AG04450 (cell line): Measurements from ENCODE around the gene RPL37A. TPM values are rescaled to one million over a fixed set of nuclear protein-coding genes. Genes with fewer than 3 reads are reported as not detected.
A peak's percentile ranks its signal among the peaks of the same experiment; 100 is the strongest.

Source experiments
- CTCF ChIA-PET: fragments of 300-600, 350-600 bp; formaldehyde crosslinking; extraction: SDS; loops from one replicate; lab custom pipeline; 2022; ENCODE audit warnings: antibody characterized with exemption, inconsistent platforms; lab: Charles Lee
- POLR2A ChIA-PET: fragments of 350-600 bp; formaldehyde crosslinking; extraction: SDS; loops from one replicate; lab custom pipeline; 2021; ENCODE audit warnings: antibody characterized with exemption, inconsistent platforms; lab: Yijun Ruan, JAX
- DNase-seq: peaks from one replicate; pipeline ENCODE4 v3.0.0-alpha.2; 2011; ENCODE audit warnings: low read depth, low spot score
- H3K27ac ChIP-seq: one replicate; pipeline ENCODE4 v1.5.1; 2012; ENCODE audit warnings: low read depth, low read length, control low read depth
- H3K27me3 ChIP-seq: one replicate; pipeline ENCODE4 v1.6.0; 2012; ENCODE audit warnings: low read length; ENCODE audit not compliant: control insufficient read depth, insufficient read depth
- H3K4me3 ChIP-seq: 2 replicates; pipeline ENCODE4 v1.5.1; 2011; ENCODE audit warnings: mild to moderate bottlenecking, low read depth, low read length, control low read depth
- H3K9me3 ChIP-seq: 2 replicates; pipeline ENCODE4 v1.5.1; 2012; ENCODE audit warnings: low read length; ENCODE audit not compliant: control insufficient read depth, insufficient read depth
- CTCF ChIP-seq: IDR thresholded peaks from 2 replicates; pipeline ENCODE4 v1.5.1; 2011; ENCODE audit warnings: low read depth, low read length, control low read depth, inconsistent platforms
- polyA plus RNA-seq: library from polyadenylated mRNA; depleted of rRNA; stranded (reverse); fragments of >200 nt; gene quantifications from 2 replicates; pipeline ENCODE4 v1.2.3, GENCODE V29; 2011; rRNA removed

The RPL37A gene
- polyA plus RNA-seq, 1 experiment = 3,563 TPM

- no peaks in the 10 kb centered on the region for H3K9me3 ChIP-seq
- ChIA-PET POLR2A (no interaction called here), CTCF (no interaction called here)
- H3K27me3 ChIP-seq = no peaks in the 10 kb centered on the region
- DNase-seq = no peak
- TF ChIP-seq CTCF = no peak
- H3K27ac ChIP-seq = peak overlapping the region; percentile 33
- H3K4me3 ChIP-seq = no peak overlapping the region
Measured at GRCh38 chr2:216553093-216553478, 54.4 kb downstream of the RPL37A start.

Other genes starting within 250 kb of the RPL37A start
- gene MARCHF4, start 126.4 kb upstream of the RPL37A start, polyA plus RNA-seq = 3.8 and 4.3 TPM in 2 replicates
- 27.1 and 28.6 TPM in 2 replicates for gene SMARCAL1, start 86.4 kb upstream of the RPL37A start, polyA plus RNA-seq
- 25.2 and 41.7 TPM in 2 replicates for gene IGFBP2, start 134.6 kb downstream of the RPL37A start, polyA plus RNA-seq
- 3,867 and 4,154 TPM in 2 replicates for gene IGFBP5, start 196.7 kb downstream of the RPL37A start, polyA plus RNA-seq